HTERT RPE-1 (cell line): ENCODE data around the gene SV2B.
"Not testable (repeated sequence)": the region's sequence is repeated elsewhere in the genome, so short reads cannot be mapped to it uniquely, and the experiment has no call there.

Experiments used
- in situ Hi-C: fragments of 300-500 bp; cut with MboI; formaldehyde crosslinking; loops from 4 replicates; pipeline ENCODE4 v1.14.3; 2020; ENCODE audit warnings: low sequenced_read_pairs

The SV2B gene, protein sequence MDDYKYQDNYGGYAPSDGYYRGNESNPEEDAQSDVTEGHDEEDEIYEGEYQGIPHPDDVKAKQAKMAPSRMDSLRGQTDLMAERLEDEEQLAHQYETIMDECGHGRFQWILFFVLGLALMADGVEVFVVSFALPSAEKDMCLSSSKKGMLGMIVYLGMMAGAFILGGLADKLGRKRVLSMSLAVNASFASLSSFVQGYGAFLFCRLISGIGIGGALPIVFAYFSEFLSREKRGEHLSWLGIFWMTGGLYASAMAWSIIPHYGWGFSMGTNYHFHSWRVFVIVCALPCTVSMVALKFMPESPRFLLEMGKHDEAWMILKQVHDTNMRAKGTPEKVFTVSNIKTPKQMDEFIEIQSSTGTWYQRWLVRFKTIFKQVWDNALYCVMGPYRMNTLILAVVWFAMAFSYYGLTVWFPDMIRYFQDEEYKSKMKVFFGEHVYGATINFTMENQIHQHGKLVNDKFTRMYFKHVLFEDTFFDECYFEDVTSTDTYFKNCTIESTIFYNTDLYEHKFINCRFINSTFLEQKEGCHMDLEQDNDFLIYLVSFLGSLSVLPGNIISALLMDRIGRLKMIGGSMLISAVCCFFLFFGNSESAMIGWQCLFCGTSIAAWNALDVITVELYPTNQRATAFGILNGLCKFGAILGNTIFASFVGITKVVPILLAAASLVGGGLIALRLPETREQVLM

DNA sequence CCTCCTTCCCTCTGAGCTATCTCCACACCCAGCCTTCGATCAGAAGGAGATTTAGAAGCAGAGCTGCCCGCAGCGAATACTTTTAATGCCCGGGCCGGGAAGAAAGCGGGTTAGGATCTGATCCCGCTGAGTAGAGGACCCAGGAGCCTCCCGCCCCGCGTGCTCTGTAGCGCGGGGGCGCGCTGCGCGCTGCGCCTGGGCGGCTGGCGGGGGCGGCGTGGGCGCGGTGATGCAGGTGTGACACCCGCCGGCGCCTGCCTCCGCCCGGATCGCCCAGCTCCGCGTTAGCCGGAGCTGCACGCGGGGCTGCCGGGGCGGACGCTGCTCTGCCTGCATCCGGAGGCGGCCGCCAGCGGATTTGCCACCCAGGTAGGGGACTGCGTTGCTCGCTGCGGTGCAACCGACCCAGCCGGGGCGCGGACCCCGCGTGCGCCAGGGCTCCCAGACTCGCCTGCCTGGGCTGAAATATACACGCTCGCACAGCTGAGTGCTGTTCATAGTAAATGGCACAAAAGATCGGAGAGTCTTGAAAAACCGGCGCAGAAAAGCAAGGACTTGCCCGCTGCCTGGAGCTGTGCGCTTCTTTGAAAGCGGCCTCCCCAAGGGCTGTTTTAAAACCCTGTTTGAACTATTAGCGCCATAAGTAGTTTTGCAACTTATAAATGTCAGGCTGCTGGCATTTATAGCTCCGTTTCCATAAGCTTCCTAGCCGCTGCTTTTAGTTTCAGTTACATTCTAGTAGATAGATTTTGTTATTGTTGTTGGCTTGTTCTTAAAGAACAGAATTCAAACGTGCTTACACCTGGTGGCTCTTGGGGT lies at the start of gene SV2B:
SV2B (plus strand) TSS at position 263 of the 819 bp plus-strand sequence. CDS start 126,007 bp downstream, outside the sequence.
- in situ Hi-C loops, result no loop called here

GRCh38 chr15:91051248-91051647 lies 48.8 kb upstream of the SV2B start:
- in situ Hi-C loops, result no loop called here

GRCh38 chr15:91054816-91055215 lies 45.2 kb upstream of the SV2B start:
- in situ Hi-C loops, result no loop called here

DNA sequence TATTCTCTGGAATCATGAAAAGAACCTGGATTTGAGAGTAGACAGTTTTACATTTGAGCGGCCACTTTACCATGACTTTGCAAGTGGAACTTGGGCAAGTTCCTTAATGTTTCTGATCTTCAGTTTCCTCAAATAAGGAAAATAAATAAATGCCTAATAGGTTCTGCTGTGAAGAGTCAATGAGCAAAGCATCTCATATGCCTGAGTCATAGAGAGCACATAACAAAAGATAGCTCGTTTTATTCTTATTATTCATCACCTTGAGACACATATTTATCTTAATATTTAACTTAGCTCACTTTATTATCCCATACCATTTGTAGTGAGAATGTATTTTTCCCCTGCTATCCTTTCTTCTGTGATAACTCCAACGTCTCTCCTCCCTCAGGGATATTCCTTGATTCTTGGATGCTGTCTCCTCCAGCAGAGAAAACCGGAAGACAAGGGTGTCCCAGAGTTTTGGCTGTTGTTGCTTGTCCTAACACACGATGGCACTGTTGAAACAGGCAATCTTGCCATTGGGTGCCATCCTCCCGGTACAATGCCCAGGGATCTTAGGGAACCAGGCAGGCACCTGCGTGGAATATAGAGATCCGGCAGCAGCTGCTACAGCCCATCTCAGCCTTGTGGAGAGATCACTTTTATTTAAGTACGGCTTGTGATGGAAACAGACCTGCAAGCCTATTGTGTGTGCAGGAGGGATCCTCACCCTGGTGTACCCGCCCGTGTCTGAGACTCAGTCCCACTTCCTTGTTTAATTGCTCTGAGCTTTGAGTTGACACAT lies 44.3 kb upstream of the SV2B start:
- in situ Hi-C loops, result no loop called here

DNA sequence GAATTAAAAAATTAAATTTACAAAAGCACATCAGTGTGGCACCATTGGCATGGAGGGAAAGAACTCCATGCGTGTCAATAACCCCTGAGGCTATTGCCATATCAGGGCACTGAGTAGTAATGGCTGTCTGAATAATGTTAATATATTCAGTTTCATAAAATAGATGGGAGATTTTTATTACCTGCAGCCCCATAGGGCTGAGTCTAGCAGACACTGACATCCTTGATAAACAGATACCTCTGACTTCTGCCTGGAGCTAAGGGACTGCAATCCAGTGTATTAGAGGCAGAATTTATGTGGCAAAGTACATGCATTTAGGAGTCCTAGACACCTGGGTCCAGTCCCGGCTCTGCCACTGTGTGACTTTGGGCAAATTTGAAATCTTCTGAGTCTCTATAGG lies 38.8 kb upstream of the SV2B start:
- in situ Hi-C loops, result no loop called here

DNA sequence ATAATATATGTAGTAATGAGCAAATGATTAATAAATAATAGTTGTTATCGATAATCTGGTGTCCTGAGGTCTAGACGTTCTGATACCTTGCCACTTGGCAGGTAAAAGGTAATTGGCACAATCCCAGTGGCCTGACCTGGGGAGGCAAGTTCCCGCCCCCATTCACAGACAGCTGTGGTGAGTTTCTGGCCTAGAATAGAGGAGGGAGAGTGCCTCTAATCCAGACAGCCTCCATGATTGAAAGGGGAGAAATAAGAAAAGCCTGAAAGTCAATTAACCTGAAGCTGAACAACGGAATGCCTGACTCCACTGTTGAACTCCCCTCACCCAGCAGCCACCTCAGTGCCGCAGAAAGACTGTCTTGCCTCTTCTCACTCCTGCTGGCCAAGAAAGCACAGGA lies 38.1 kb upstream of the SV2B start:
- in situ Hi-C loops, result no loop called here

DNA sequence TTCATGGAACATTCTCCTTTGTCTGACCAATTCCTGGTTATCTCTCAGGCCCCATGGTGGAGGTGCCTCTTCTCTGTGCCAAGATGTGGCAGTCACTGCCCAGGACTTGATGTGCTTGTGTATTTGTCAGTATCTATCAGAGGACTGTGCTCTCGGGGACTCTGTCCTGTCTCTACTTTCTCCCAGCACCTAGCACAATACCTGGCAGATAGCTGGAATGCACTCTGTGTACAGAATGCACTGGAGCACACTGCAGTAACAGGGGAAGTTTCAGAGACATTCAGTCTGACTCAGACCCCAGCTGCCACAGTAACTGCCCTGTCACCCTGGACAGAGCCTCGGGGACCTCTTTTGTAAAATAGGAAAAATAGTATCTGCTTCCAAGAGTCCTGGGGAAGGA lies 34.6 kb upstream of the SV2B start:
- in situ Hi-C loops, result no loop called here

DNA sequence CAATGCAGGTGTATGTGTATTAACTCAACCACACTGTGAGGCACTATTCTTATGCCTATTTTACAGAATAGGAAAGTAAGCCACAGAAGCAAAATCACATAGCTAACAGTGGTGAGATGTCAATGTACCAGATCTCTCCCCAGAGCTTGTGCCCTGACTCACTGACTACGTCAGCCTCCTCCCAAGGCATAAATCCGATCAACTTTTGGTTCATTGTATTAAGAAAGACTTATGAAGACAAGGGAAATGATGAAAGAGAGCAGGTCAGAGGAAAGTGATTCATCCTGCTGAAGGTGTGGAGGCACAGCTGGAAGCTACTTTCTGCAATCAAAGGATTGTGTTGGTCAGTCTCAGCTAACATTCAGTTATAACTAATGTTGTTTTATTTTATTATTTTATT lies 33.0 kb upstream of the SV2B start:
- in situ Hi-C loops, result no loop called here

DNA sequence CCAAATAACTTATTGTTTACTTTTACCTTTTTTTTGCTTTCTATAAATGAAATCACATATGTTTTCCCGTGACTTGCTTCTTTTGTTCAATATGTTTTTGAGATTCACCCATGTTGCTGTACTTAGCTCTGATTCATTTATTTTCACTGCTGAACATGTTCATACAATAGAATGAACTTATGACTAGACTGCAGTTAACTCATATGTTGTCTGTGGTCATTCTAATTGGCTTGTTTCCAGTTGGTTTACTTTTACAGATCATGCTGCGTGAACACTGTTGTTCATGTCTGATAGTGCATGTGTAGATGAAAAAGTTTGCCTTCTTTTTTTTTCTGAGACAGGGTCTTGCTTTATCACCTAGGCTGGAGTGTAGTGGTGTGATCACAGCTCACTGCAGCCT lies 31.6 kb upstream of the SV2B start:
- in situ Hi-C loops, result no loop called here

DNA sequence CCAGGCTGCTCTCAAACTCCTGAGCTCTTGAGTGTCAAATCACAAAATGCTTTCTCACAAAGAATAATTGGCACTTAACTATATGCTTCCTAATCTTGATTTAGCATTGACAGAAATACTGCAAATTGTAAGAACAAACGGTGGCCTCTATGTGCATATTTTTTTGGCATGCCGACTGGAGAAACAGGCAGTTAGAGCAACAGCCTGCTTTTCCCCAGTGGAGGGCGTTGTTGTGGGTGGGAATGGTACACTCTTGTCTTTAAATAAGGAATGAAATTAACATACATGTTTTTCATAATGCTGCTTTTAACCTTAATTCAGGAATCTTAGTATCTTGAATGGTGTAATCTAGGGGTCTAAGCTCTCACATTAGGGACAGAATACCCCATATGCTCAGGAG lies 31.1 kb upstream of the SV2B start:
- in situ Hi-C loops, result no loop called here

GRCh38 chr15:91070872-91071271 lies 29.2 kb upstream of the SV2B start:
- in situ Hi-C loops, result no loop called here

GRCh38 chr15:91072161-91072560 lies 27.9 kb upstream of the SV2B start:
- in situ Hi-C loops, result no loop called here

GRCh38 chr15:91073077-91073476 lies 27.0 kb upstream of the SV2B start:
- in situ Hi-C loops, result no loop called here

DNA sequence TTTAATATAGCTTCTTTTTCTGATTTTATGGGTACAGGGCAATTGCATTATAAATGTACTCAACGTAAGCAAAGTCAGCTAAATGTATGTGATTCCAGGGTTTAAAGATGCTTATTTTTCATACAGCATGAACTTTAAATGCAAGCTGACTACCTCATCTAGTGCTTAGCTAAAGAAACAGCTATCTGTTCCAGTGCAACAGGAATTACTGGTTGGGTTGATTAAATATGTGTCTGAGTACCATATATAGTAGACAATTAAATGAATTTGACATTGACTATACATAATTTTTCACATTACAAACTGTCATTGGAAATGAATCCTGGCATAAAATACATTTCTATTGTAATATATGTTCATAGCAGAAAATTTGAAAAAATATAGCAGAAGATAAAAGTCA lies 26.3 kb upstream of the SV2B start:
- in situ Hi-C loops, result no loop called here

DNA sequence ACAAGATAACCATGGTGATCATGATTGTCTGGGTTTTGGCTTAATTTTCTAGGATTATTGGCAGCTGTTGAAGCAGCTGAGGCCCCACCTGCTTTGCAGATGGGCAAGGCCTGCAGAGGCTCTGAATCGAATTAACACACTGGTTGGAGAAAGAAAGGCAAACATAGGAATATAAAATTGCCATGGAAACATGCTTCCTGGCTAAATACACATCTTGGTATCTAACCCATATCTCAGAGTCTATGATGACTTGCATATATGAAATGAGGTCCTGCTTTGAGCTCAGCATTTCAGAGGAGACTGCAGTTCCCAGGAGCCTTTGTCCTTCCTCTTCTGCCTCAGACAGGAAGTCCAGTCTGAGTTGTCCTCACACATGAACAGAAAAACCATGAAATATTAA lies 24.3 kb upstream of the SV2B start:
- in situ Hi-C loops, result no loop called here

GRCh38 chr15:91077029-91077428 lies 23.0 kb upstream of the SV2B start:
- in situ Hi-C loops, result no loop called here

- in situ Hi-C loops, result not testable (repeated sequence)
Measured at GRCh38 chr15:91093866-91094265, 6.2 kb upstream of the SV2B start.

GRCh38 chr15:91098451-91098850 lies 1.6 kb upstream of the SV2B start:
- in situ Hi-C loops, result no loop called here

DNA sequence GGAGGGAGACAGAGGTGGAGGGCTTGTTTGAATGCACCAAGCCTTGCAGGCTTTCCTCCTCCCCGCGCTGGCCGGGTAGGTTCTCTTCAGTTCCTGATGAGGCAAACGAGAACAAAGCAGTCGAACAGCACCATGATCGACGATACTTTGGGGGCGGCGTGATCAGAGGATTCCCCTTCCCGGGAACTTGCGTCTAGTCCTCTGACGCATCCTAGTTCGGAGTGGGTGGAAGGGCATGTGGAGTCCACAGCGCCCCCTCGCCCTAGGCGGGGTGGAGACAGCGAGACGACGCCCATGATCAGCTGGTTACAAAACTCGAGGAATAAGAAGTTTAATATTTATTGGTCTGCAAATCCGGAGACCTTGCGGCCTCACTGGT lies 452 bp upstream of the SV2B start:
- in situ Hi-C loops, result no loop called here

DNA sequence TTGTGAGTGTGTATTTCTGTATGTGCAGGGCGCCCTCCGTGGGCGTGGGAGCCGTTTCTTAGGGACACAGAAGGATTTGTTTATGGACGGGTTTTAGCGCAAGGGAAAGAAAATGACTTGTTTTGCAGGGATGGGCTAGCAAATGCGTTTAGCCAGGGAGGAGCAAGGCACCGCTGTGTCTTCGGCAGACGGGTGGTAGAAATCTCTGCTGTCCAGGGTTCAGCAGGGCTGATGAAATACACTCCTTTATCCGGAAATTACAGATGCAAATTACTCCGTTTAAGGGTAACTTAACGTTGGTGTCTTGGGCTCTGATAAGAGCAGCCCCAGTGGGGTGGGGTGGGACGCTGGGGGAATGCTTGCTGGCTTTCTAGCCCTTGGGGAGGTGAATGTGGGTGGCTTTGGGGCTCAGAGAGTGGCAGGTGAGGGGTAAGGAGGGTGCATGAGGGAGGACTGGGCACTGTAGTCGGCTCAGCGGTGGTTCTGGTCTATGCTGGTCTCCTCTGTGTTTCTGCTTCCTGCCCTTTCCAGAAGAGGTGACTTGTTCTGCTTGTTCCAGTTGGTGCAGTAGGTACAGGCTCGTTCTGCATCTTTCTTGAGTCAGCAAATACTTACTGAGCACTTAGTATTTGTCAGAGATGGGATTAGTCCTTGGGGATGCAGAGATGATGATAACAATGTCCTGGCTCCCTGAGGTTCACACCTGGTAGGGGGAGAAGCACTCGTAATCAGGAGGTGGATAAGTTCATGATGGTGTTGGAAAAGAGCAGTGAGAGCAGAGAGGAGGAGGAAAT lies 954 bp downstream of the SV2B start:
- in situ Hi-C loops, result no loop called here
